ENCODE results near the gene CSTF2T.

DNA sequence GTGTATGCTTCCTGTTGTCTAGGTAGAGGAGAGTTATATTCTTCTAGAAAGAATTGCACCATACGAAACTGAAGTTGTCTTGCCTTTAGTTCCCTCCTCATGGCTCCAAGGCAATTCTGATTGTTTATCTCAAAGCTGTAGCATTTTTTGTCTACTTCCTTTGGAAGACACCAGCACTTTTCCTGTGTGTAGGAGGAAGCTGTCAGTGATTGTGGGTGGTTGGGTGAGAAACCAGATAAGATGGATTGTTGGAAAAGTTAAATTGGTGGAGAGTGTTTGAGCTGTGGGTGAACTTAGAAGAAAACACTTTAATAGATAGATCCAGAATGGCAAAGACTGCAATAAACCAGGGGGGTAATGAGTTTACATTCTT, 12.1 kb upstream of the CSTF2T start:
- no peak for TF ChIP-seq POLR2A (IDR thresholded peaks at IDR 0.05)
- TF ChIP-seq, protein P1, sequence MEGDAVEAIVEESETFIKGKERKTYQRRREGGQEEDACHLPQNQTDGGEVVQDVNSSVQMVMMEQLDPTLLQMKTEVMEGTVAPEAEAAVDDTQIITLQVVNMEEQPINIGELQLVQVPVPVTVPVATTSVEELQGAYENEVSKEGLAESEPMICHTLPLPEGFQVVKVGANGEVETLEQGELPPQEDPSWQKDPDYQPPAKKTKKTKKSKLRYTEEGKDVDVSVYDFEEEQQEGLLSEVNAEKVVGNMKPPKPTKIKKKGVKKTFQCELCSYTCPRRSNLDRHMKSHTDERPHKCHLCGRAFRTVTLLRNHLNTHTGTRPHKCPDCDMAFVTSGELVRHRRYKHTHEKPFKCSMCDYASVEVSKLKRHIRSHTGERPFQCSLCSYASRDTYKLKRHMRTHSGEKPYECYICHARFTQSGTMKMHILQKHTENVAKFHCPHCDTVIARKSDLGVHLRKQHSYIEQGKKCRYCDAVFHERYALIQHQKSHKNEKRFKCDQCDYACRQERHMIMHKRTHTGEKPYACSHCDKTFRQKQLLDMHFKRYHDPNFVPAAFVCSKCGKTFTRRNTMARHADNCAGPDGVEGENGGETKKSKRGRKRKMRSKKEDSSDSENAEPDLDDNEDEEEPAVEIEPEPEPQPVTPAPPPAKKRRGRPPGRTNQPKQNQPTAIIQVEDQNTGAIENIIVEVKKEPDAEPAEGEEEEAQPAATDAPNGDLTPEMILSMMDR (IDR thresholded peaks at IDR 0.05) = no peak
